Activated T-cell treated with anti-CD3 and anti-CD28 coated beads for 1 hour (primary cell): ENCODE results near the gene RNF208.

Experiments
- DNase-seq: peaks from one replicate; pipeline ENCODE4 v3.0.0-alpha.2; 2020; ENCODE audit warnings: low read depth

Gene RNF208

DNA sequence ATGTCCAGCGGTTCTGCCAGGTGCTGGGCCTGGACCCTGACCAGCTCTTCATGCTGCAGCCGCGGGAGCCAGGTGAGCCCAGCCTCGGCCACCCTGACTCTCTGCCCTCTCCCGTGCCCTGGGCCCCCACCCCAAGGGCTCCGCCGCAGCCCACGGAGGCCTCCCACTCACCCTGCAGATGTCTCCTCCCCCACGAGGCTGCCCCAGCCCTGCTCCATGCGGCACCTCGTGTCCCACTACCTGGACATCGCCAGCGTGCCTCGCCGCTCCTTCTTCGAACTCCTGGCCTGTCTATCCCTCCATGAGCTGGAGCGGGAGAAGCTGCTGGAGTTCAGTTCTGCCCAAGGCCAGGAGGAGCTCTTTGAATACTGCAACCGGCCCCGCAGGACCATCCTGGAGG, 7.4 kb downstream of the RNF208 start:
- no peak for DNase-seq

DNA sequence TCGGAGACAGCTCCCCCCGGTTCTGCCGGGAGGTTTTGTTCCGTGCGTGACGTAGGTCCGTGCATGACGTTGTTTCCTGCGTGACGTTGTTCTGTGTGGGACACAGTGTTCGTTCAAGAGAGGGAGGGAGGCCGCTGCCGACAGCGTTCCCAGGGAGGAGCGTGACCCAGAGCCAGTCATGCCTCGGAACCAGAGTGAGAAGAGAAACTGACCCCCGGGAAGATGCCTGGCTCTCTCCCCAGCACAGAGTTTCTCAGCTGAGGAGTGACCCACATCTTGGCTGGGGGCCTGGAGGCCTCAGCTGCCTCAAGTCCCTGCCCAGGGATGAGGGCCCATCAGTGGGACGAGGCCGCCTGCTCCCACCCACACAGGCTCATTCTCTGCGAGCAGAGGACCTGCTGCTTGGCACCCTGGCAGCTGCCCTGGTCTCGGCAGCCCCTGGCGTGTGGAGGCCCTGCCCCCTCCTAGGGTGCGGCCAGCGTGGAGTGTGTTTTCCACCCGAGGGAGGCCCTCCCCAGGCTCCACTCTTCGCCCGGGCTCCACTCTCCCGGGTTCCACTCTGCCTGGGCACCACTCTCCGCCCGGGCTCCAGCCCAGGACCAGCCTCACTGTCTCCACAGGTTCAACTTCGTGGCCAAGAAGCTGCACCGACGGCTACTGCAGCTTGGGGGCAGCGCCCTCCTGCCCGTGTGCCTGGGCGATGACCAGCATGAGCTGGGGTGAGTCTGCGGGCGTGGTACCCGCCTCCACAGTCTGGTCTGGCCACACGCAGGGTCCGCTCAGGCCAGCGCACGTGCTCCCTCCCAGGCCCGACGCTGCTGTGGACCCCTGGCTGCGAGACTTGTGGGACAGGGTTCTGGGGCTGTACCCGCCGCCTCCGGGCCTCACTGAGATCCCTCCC, 8.6 kb downstream of the RNF208 start:
- no peak for DNase-seq

DNA sequence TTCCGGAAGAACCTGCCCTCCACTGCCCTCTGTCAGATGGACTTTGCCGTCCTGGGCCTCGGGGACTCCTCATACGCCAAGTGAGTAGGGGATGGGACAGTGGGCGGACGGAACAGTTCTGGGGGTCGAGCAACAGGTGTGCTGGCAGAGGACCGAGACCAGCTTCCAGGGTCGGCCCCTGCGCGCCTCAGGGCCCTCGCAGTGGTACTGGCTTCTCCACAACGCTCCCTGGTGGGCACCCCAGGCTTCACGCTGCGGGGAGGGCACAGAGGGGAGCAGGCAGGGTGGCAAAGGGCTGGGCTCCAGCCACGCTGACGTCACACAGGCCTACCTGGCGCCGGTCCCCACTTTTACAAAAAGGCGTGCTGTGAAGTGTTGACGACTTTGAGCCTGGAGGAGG, 9.5 kb downstream of the RNF208 start:
- DNase-seq, result no peak

DNA sequence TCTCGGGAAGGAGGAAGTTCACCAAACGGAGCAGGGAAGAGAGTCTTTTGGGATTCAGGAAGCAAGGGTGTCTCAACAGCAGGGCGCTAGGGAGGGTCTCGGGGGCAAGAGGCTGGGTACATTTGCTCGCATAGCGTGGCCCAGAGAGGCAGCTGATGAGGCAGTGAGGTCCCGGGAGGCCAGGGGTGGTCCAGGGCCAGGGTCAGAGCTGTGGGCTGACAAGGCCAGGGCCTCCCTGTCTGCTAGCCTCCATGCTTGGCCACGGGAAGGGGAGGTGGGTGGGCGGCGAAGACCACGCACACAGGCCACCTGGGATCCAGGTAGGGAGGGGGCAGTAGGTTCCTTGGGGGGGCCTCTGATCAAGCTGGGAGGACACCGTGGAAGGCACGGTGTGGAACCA, 10.5 kb downstream of the RNF208 start:
- no peak for DNase-seq

DNA sequence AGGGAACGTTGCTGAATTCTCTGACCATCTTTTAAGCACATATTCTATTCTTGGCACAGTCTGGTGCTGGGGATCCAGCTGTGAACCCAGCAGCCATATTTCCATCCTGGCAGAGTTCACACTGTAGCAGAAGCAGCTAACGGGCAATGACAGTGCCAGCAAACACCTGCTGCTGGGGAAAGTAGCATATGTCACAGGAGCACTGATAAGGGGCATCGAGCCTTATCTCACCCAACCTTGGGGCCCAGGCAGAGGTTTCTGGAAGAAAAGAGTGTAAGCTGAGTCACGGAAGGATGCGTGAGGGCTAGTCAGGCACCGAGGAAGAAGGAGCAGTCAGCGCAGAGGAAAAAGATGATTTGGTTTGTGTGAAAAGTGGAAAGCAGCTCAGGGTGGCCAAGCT, 15.4 kb downstream of the RNF208 start:
- DNase-seq, result no peak

DNA sequence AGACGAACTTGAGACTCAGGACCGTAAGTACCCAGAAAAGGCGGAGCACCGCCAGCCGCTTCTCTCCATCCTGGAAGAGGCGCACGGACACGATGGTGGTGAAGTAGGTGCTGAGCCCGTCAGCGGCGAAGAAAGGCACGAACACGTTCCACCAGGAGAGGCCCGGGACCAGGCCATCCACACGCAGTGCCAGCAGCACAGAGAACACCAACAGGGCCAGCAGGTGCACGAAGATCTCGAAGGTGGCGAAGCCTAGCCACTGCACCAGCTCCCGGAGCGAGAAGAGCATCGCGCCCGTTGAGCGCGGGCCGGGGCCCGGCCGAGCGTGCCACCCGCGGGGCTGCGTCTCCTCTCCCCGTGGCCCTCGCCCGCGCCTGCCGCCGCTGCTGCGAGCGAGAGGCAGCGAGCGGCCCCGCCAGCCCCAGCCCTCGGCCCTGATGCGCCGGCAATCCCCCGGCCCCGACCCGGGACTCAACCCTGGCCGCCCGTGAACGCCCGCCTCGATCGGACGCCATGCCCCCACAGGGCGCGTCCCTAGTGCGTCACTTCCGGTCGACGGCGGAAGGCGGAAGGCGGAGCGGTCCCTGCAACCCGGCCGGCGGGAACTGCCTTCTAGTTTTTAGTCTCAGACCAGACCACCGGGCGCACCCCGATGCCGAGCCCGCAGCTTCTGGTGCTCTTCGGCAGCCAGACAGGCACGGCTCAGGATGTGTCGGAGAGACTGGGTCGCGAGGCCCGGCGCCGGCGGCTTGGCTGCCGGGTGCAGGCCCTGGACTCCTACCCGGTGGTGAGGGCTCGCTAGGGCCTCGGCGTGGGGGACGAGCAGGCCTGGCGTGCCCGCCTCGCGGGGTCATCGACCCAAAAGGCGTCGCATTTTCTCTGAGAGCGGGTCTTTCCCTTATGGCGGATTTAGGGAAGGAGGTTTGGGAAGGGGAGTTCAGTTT, 16.6 kb downstream of the RNF208 start, which contains the start of the genes NDOR1 and TMEM203:
TSS of gene NDOR1 (plus strand) at position 575 of the 944 bp plus-strand sequence. CDS start at position 653, 78 bp downstream.
TSS of gene TMEM203 (minus strand) at position 523 of the 944 bp plus-strand sequence. CDS start at position 289, 234 bp downstream.
- peak; percentile 89 for DNase-seq

DNA sequence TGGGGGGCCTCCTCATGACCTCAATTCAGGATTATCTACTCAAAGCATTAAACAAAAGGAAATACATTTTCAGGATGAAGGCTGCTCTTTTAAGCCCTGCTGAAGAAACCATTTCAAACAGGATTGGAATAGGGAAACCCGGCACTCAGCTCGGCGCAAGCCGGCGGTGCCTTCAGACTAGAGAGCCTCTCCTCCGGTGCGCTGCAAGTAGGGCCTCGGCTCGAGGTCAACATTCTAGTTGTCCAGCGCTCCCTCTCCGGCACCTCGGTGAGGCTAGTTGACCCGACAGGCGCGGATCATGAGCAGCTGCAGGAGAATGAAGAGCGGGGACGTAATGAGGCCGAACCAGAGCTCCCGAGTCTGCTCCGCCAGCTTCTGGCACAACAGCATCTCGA, 17.3 kb downstream of the RNF208 start:
- DNase-seq, result no peak

DNA sequence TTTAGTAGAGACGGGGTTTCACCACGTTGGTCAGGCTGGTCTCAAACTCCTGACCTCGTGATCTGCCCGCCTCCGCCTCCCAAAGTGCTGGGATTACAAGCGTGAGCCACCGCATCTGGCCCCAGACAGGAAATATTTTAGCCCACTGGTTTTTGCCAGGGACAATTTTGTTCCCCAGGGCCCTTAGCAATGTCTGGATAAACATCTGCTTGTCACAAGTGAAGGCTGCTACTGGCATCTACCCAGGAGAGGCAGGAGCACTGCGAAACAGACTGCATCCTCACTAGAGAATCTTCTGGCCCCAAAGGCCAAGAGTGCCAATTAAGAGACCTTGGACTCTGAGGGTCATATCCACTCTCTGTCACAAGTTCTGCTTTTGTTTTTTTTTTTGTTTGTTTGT, 19.1 kb downstream of the RNF208 start:
- DNase-seq, result no peak

DNA sequence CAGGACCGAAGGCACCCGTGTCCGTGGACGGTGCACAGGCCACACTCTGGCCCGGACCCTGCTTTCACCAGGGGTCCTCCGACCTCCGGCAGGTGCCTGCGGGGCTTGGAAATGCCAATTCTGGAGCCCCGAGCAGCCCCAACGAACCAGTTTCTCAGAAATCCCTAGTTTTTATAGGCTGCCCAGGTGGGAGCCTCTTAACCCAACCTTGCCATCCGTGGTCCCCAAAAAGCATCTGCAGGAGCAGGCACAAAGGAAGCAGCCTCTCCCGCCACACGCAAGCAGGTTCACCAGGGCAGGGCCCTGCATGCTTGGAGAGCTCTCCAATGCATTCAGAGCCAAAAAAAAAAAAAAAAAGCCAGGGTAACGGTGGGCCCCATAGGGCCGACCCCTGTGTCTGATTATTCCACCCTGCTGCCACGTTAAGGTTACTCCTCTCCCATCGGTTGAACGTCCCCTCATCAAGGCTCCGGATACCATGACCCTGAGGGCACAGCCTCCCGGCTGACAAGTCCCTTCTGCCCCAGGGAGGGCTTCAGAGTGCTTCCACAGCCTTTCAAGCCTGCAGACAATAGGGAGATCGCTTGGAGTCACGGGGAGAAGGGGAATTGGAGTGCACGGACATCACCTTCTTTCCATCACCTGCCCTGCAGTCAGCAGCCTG, 20.7 kb downstream of the RNF208 start:
- no peak for DNase-seq

DNA sequence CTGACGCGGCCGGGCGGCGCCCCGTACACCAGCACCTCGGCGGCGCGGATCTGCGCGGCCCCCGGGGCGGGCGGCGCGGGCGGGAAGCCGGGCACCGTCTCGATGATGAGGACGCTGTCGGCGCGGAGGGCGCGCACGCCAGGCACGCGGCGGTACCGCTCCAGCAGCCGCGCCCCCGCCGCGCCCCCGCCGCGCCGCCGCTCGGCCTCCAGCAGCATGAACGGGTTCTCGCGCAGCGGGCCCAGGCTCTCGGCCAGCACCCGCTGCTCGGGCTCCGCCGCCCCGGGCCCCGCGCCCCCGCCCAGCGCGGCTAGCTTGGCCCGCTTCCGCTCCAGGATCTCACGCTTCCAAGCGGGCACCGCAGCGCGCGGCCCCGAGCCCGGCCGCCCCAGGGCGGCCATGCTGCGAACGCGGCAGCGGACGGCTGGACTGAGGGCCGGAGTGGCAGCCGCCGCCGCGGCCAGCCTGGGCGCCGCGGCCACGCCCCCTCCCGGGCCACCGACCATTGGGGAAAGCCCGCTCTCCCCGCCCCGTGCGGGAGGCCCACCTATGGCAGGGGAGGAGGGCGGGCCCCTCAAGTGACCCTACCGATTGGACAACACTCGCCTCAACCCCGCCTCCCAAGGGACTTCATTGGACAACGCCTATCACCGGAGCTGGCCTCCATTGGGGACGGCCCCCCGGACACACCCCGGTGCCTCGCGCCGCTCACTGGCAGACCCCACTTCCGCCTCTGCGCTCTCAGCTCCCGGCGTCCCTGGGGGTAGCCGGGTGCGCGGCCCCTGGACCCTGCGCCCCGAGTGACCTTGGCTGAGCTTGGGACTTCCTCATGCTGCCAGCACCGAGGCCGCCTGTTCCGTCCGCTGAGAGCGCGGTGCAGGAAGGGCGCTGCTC, 21.5 kb downstream of the RNF208 start, which contains the start of gene TPRN:
TSS of gene TPRN (minus strand) at position 431 of the 894 bp plus-strand sequence. CDS start at position 401, 30 bp downstream.
- peak; percentile 97 for DNase-seq

DNA sequence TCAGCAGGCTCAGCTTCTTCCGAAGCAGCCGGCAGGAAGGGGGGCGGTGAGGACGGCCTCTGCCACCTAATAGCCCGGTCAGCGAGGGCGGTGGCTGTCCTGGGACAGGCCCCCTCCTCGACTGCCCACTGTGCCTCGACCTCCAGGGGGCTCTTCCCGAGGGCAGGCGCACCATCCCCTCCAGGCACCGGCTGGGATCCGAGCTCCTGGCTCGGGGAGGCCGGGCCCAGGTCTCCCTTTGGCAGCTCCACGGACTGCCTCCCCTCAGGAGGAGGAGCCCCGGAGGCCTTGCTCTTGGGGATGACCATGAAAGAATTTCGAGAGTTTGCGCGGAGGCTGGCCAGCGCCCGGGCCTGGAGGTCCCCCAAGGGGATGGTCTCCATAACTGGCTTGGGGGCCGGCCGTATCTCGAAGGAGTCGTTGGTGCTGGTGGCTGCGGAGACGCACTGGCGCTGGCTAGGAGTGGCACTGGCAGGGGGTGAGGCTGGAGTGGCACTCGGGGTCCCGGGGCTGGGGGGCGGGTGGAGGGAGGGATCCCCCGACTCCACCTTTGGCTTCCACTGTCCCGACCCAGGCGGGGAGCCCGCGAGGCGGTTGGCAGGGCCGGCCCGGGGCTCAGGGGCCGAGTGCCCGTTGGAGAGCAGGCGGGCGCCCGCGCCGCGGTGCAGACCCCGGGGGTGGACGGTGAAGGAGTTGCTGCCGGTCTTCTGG, 22.5 kb downstream of the RNF208 start:
- no peak for DNase-seq

DNA sequence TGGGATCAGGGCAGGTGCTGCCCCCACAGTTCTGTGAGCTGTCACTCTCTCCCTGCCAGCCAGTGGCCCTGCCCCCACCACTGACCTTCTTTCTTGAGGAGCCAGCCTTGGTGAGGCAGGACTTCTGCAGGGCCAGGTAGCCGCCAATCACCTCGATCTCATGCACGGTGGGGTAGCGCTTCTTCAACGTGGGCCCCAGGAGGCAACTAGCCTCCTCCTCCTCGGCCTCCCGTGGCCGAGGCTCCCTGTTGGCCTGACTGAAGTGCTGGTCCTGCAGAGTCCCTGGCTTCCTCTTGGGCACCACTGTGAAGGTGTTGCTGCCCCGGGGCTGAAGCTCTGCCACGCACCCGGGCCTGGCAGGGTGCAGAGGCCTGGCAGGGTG, 23.1 kb downstream of the RNF208 start:
- no peak for DNase-seq

DNA sequence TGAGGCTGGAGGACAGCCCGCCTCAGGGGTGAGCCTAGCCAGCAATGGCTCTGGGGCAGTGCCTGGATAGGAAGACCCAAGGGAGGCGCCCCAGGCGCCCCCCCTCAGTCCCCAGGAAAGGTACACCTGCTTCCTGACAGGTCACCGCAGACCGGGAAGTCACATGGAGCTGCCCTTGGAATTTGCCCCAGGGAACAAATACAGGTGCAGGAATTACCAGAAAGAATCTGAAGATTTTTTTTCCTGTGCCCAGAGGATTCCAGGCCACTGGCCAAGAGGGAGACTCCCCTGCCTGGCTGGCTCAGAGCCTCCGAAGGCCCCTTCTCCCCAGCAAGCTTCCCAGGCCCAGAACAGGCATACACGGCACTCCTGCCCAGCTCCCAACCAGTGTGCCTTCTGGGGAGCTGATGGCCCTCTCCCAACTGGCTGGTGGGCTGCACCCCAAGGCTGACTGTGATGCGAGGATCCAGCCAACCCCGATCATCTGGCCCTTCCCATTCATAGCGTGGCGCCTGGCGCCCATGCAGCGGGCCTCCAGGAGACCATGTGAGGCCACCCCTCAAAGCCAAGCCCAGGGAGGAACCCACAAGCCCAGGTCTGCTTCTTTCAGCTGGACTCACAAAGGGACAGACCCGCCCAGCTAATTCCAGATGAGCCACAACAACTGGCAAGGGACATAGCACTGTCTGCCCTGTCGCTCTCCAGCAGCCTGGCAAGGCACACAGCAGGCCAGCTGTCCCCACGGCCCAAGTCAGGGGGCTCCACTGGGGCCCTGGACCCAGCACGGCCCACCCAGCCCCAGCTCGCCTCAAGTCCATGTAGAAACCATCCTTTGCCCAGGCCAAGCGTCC, 23.8 kb downstream of the RNF208 start:
- DNase-seq, result no peak

DNA sequence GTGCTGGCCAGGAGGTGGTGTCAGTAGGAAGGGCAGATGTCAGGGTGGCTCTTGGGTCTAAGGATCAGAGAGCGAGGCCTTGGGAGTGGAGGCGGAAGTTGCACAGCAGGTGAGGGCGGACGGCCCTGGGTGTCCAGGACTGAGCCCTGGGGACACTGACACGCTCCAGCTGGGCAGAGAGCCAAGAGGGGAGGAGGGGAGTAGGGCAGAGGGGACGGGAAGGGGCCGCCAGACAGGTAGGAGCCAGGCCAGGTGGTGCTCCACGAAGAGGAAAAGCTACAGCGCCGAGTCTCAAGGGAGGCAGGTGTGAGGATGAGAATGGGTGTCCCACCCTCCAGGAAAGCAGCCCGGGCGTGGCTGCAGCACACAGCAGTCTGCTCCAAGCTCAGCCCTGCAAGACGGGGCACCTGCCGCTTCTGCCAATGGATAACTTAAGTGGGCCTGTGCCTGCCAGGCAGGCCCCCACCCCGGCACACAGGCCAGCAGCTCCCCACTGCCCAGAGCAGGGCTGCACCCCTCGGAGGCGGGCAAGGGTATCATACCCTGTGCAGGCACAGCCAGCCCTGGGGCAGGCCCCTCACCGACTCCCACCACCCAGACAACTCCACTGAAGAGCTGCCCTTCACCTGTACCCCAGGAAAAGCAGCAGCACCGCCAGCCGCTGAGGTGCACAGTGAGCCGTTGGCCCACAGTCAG, 26.4 kb downstream of the RNF208 start:
- no peak for DNase-seq

DNA sequence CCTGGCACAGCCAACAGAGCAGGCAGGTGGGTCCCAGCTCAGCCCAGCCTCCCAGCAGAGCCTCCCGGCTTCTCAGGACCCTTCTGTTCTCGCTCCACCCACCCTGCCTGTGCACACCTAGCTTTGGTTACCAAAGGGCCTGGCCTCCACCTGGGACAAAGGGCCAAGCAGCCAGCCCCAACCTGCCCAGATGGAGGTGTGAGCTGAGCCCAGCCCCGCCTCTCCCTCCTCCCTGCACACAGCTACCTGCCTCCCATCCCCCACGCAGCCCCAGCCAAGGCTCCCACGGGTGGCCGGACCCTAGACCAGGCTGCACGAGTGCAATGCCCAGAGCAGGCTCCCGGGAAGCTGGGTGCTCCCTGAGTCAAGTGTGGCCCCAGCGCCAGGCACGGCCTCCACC, 27.1 kb downstream of the RNF208 start:
- DNase-seq, result no peak

DNA sequence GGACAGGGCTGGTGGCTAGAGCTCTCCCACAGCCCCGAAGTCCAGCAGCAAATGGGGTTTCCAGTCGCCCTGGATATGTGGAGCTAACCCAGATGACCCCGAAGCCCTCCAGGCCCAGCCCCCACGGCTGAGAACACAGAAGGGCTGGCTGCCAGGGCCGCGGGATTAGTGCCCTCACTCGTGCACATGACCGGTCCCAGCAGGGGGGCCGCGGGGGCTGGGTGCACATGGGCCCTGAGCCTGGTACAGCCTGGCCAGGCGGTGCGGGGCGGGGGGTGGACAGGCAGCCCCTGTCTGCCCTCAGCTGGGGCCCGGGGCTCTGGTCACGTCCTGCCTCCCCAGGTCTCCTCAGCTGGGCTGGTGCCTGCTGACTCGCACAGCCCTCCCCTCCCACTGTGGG, 27.7 kb downstream of the RNF208 start:
- no peak for DNase-seq

DNA sequence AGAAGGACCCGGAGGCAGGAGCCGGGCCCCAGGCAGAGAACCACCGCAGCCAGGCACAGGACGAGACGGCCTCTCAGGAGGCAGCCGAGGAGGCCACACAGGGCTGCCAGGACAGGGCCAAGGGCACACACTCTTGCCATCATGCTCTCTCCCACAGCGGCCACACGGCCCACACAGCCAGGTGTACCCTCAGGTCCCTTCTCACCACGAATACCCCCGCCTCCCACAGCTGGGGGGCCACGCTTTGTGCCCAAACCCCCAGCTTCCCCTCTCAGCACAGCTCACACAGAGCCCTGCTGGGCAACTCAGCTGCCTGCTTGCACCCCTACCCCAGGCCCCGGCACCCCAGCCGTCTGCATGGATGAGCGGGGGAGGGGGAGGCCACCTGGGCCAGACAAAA, 28.3 kb downstream of the RNF208 start:
- DNase-seq, result no peak

DNA sequence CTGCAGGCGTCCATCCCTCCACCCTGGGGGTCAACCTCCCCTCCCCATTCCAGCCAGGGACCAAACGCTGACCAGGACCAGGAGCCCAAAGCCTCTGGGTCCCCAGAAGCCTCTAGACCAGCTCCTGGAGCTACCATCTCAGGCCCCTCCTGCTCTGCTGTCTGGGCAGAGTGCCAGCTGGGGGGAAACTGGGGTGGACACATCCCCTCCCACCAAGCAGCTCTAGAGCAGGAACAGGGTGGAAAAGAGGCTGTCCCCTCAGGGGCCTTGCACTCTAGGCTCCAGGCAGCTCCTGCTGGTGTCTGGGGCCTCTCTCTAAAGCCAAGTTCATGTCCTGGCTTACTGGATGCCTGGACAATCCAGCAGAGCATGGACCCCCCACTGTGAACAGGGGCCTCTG, 29.2 kb downstream of the RNF208 start:
- DNase-seq, result no peak

DNA sequence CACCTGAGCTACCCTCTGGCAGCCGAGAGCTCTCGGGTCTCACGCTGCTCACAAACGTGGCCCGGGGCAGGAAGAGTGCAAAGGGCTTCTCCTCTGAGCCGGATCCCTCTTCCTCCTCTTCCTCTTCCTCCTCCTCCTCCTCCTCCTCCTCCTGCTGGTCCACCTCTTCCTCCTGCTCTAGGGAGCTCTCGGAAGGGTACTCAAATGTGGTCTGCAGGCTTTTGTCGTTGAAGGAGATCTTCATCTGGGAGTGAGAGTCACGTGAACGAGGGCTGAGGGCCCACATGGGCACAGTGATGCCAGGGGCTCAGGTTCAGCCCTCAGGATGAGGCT, 29.6 kb downstream of the RNF208 start:
- no peak for DNase-seq
